ENCODE data around the gene WRNIP1. TPM values are rescaled to one million over a fixed set of nuclear protein-coding genes. Genes with fewer than 3 reads are reported as not detected.

Gene WRNIP1
- total RNA-seq, 1 experiment from 2014 or later: 38.1 TPM

DNA sequence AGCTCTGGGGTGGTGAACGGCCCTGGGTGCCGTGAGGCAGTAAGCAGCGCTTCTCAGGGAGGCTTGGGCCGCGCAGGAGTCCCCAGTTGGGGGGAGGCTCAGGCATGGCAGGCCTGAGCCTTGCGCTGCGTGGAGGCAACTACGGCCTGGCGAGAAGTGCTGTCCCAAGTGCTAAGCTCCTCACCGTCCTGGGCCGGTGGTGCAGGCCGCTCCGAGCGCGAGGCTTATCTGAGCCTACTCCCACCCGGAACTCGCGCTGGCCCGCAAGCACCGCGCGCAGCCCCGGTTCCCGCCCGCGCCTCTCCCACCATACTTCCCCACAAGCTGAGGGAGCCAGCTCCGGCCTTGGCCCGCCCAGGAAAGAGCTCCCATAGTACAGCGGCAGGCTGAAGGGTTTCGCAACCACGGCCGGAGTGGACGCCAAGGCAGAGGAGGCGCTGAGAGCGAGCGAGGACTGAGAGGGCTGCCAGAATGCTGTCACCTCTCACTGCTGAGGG lies 1.8 kb upstream of the WRNIP1 start:
- no peak overlapping the region for H2BK12ac ChIP-seq (ENCODE audit: insufficient read length, low read depth, low read length)
- peaks cover 10 to 15% of the 10 kb centered on the region in 2 experiments for H3K9me3 Mint-ChIP-seq
- no peak overlapping the region for H4K91ac ChIP-seq (ENCODE audit: insufficient read length, low read depth, low read length)
- H2AFZ ChIP-seq (ENCODE audit: low read length): no peak overlapping the region
- no peaks in the 10 kb centered on the region for H3K9me3 ChIP-seq (ENCODE audit: control insufficient read depth, low read depth, low read length)
- no peak overlapping the region for H3K23ac ChIP-seq (ENCODE audit: insufficient read length, low read depth, low read length)
- H3K27me3 Mint-ChIP-seq (ENCODE audit: low read depth): no peaks in the 10 kb centered on the region
- H3K4me3 Mint-ChIP-seq: no peak overlapping the region
- H3K18ac ChIP-seq (ENCODE audit: insufficient read length, low read depth, low read length): no peak overlapping the region
- H3K27me3 ChIP-seq (ENCODE audit: insufficient read depth, low read length): no peaks in the 10 kb centered on the region
- no peak overlapping the region for H2BK5ac ChIP-seq (ENCODE audit: insufficient read length, low read length)
- peaks cover 0 to 3% (median under 1%) of the 10 kb centered on the region in 3 experiments; a peak in 3 of 7 replicates for H3K36me3 Mint-ChIP-seq (ENCODE audit: insufficient read depth in 1 of 3, low read depth in 3 of 3)
- H4K8ac ChIP-seq (replicated peaks; ENCODE audit: insufficient read length, low read depth, low read length): no peak overlapping the region
- H3K79me1 ChIP-seq (ENCODE audit: insufficient read depth, low read depth, low read length, poor library complexity, severe bottlenecking): no peaks in the 10 kb centered on the region
- H4K20me1 ChIP-seq (ENCODE audit: control insufficient read depth, insufficient read depth, insufficient read length): no peaks in the 10 kb centered on the region
- TF ChIP-seq, protein P1, sequence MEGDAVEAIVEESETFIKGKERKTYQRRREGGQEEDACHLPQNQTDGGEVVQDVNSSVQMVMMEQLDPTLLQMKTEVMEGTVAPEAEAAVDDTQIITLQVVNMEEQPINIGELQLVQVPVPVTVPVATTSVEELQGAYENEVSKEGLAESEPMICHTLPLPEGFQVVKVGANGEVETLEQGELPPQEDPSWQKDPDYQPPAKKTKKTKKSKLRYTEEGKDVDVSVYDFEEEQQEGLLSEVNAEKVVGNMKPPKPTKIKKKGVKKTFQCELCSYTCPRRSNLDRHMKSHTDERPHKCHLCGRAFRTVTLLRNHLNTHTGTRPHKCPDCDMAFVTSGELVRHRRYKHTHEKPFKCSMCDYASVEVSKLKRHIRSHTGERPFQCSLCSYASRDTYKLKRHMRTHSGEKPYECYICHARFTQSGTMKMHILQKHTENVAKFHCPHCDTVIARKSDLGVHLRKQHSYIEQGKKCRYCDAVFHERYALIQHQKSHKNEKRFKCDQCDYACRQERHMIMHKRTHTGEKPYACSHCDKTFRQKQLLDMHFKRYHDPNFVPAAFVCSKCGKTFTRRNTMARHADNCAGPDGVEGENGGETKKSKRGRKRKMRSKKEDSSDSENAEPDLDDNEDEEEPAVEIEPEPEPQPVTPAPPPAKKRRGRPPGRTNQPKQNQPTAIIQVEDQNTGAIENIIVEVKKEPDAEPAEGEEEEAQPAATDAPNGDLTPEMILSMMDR (conservative IDR thresholded peaks at IDR 0.05): no peak
- H3T11ph ChIP-seq (ENCODE audit: low read length): no peak overlapping the region
- H2BK15ac ChIP-seq (ENCODE audit: low read depth, low read length): no peak overlapping the region
- H3K23me2 ChIP-seq (ENCODE audit: insufficient read length, low read depth, low read length, poor library complexity, severe bottlenecking): peaks cover 11% of the 10 kb centered on the region
- WGBS (ENCODE audit: extremely low coverage, insufficient read length, low lambda C conversion rate): no CpG with 5 or more reads among the region's 36 CpGs
- no peak overlapping the region for H3K56ac ChIP-seq (ENCODE audit: insufficient read length, low read depth, low read length)
- H2BK20ac ChIP-seq (ENCODE audit: low read depth, low read length, poor library complexity, severe bottlenecking): no peak overlapping the region
- H2AK5ac ChIP-seq (ENCODE audit: insufficient read length, low read length): no peak overlapping the region
- no peak overlapping the region for H3K27ac Mint-ChIP-seq
- no peak overlapping the region for H3K14ac ChIP-seq (ENCODE audit: insufficient read depth, low read length)
- no peak overlapping the region for H3K27ac ChIP-seq (ENCODE audit: insufficient read length, low read depth, low read length)
- H2BK120ac ChIP-seq (ENCODE audit: low read depth, low read length, poor library complexity, severe bottlenecking): no peak overlapping the region
- no peak overlapping the region for H3K4ac ChIP-seq (ENCODE audit: low read depth, low read length)
- no peak overlapping the region for H3K9ac ChIP-seq (ENCODE audit: extremely low read depth, insufficient read length, low read length)
- no peak overlapping the region for H4K5ac ChIP-seq (ENCODE audit: insufficient read length, low read depth, low read length)
- H3K79me2 ChIP-seq (ENCODE audit: insufficient read depth, low read length): peaks cover 15% of the 10 kb centered on the region
- peak; percentile 45 for DNase-seq
- peaks cover 19 to 26% of the 10 kb centered on the region in 2 experiments for H3K4me1 Mint-ChIP-seq
- peaks cover 3% of the 10 kb centered on the region; the same call in 1 of the 2 replicates for H3K4me1 ChIP-seq (ENCODE audit: insufficient read depth, low read length)
- no peak overlapping the region for H3K4me2 ChIP-seq (ENCODE audit: insufficient read depth, insufficient read length, low read length)
